Caki2 (cell line): ENCODE data around the gene EIF4G1. TPM values are rescaled to one million over a fixed set of nuclear protein-coding genes. Genes with fewer than 3 reads are reported as not detected.

Source experiments
- total RNA-seq: library from RNA; depleted of rRNA; stranded (reverse); fragments of >200 nt; shearing (Covaris generic); gene quantifications from 2 replicates; pipeline ENCODE4 v1.2.3, GENCODE V29; 2014; ENCODE audit warnings: low replicate concordance; rRNA removed

Gene EIF4G1
- total RNA-seq, 1 experiment from 2014 or later: 250 TPM

Other genes starting within 250 kb of the EIF4G1 start
- not detected in 2 replicates for gene HTR3E, start 217.5 kb upstream of the EIF4G1 start, total RNA-seq
- gene EIF2B5, start 179.2 kb upstream of the EIF4G1 start, total RNA-seq: 43.1 and 50.5 TPM in 2 replicates
- 28.8 and 45.6 TPM in 2 replicates for gene DVL3, start 159.2 kb upstream of the EIF4G1 start, total RNA-seq
- gene AP2M1, start 139.8 kb upstream of the EIF4G1 start, total RNA-seq: 712 and 818 TPM in 2 replicates
- gene ABCF3, start 128.4 kb upstream of the EIF4G1 start, total RNA-seq: 52.1 and 65.6 TPM in 2 replicates
- gene VWA5B2, start 85.0 kb upstream of the EIF4G1 start, total RNA-seq: 0.57 and 5.7 TPM in 2 replicates
- gene ALG3, start 65.6 kb upstream of the EIF4G1 start, total RNA-seq: 33.2 and 41.5 TPM in 2 replicates
- 17.4 and 19.1 TPM in 2 replicates for gene EEF1AKMT4, start 64.9 kb upstream of the EIF4G1 start, total RNA-seq
- gene CAMK2N2, start 53.1 kb upstream of the EIF4G1 start, total RNA-seq: not detected in 2 replicates
- gene ECE2, start 38.6 kb upstream of the EIF4G1 start, total RNA-seq: not detected in 2 replicates
- 533 and 581 TPM in 2 replicates for gene PSMD2, start 15.4 kb upstream of the EIF4G1 start, total RNA-seq
- 33.4 and 39.2 TPM in 2 replicates for gene FAM131A, start 23.0 kb downstream of the EIF4G1 start, total RNA-seq
- gene CLCN2, start 47.0 kb downstream of the EIF4G1 start, total RNA-seq: 2.0 and 20.2 TPM in 2 replicates
- 139 and 169 TPM in 2 replicates for gene POLR2H, start 47.1 kb downstream of the EIF4G1 start, total RNA-seq
- 0.61 TPM in 1 of 2 replicates, not detected in the other for gene THPO, start 63.6 kb downstream of the EIF4G1 start, total RNA-seq
- 0.84 TPM in 1 of 2 replicates, not detected in the other for gene CHRD, start 65.4 kb downstream of the EIF4G1 start, total RNA-seq
- gene EPHB3, start 247.2 kb downstream of the EIF4G1 start, total RNA-seq: 0.20 TPM in 1 of 2 replicates, not detected in the other